ENCODE results near the gene DGCR8.

DNA sequence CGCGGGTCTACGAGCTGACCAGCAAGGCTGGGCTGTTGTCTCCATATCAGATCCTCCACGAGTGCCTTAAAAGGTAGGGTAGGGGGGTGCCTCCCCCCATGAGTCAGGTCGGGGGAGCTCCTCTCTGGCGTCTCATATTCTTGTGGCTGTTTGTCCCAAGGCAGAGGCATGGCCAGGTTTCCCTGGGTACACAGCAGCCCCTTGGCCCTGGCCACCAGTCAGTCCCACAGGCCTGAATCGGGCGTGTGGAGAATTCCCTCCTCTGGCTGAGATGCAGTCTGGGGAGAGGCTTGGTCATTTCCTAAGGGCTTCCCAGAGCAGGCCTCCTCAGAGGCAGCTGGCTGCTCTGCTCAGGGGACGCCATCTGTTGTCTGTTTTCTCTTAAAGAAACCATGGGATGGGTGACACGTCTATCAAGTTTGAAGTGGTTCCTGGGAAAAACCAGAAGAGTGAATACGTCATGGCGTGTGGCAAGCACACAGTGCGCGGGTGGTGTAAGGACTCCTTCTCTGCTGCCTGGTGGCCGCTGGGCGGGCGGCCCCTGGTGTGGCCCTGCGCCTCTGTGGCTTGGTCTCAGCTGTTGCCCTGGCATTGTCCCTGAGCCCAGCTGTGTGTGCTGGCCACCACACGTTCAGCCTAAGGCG is 26.3 kb downstream of the DGCR8 start:
- TF ChIP-seq CTCF (IDR thresholded peaks at IDR 0.05) (no peak), POLR2A (IDR thresholded peaks at IDR 0.05) (no peak)

Data from right lobe of liver (tissue), 4 donors.